Neutrophil (primary cell): ENCODE results near the gene NR3C2.

Experiments
- H3K27ac ChIP-seq: fragments of 200-600 bp; sonication (generic); 2 replicates; pipeline ENCODE4 v1.5.1; 2016; ENCODE audit warnings: mild to moderate bottlenecking, moderate library complexity
- H3K27me3 ChIP-seq: fragments of 200-600 bp; sonication (generic); 2 replicates; pipeline ENCODE4 v1.6.0; 2016; ENCODE audit warnings: mild to moderate bottlenecking
- H3K36me3 ChIP-seq: fragments of 200-600 bp; sonication (generic); 2 replicates; pipeline ENCODE4 v1.5.1; 2017
- H3K4me1 ChIP-seq, 2 experiments: fragments of 200-600 bp in 1 of 2; sonication (generic) in 1 of 2; 1 replicate in 1 of 2; 2 replicates in 1 of 2; pipeline versions ENCODE4 v1.5.1 to v1.6.1; 2013 to 2016; ENCODE audit warnings: low read depth in 1 of 2, low read length in 1 of 2, mild to moderate bottlenecking in 1 of 2, moderate library complexity in 1 of 2; ENCODE audit not compliant: control insufficient read depth in 1 of 2, insufficient read depth in 1 of 2
- H3K4me3 ChIP-seq, 2 experiments: fragments of 200-600 bp in 1 of 2; sonication (generic) in 1 of 2; 1 replicate in 1 of 2; 2 replicates in 1 of 2; pipeline ENCODE4 v1.5.1; 2013 to 2016; ENCODE audit warnings: low read depth in 1 of 2, low read length in 1 of 2, mild to moderate bottlenecking in 1 of 2, moderate library complexity in 1 of 2
- H3K9me3 ChIP-seq: fragments of 200-600 bp; sonication (generic); 2 replicates; pipeline ENCODE4 v1.5.1; 2016
- CTCF ChIP-seq: fragments of 200-600 bp; sonication (generic); IDR thresholded peaks from 2 replicates; pipeline ENCODE4 v1.5.1; 2016; ENCODE audit warnings: antibody characterized with exemption

NR3C2 gene

GRCh38 chr4:148288448-148288847, 153.8 kb downstream of the NR3C2 start:
- Histone ChIP-seq H3K4me1 (no peaks in the 10 kb centered on the region), H3K9me3 (no peaks in the 10 kb centered on the region), H3K4me3 (no peak overlapping the region), H3K36me3 (no peaks in the 10 kb centered on the region), H3K27ac (no peak overlapping the region), H3K27me3 (no peaks in the 10 kb centered on the region)
- TF ChIP-seq CTCF = no peak

- H3K4me1 ChIP-seq = no peaks in the 10 kb centered on the region
- no peak for TF ChIP-seq CTCF
- no peak overlapping the region for H3K27ac ChIP-seq
- no peak overlapping the region for H3K4me3 ChIP-seq
- H3K9me3 ChIP-seq = no peaks in the 10 kb centered on the region
- H3K36me3 ChIP-seq = no peaks in the 10 kb centered on the region
- no peaks in the 10 kb centered on the region for H3K27me3 ChIP-seq
These were observed 155.1 kb downstream of the NR3C2 start for GRCh38 chr4:148287111-148287510.

GRCh38 chr4:148286012-148286411, 156.2 kb downstream of the NR3C2 start:
- no peaks in the 10 kb centered on the region for H3K36me3 ChIP-seq
- no peak overlapping the region for H3K27ac ChIP-seq
- H3K9me3 ChIP-seq = no peaks in the 10 kb centered on the region
- no peak overlapping the region for H3K4me3 ChIP-seq
- no peaks in the 10 kb centered on the region for H3K27me3 ChIP-seq
- no peak for TF ChIP-seq CTCF
- no peaks in the 10 kb centered on the region for H3K4me1 ChIP-seq

GRCh38 chr4:148283665-148284064, 158.5 kb downstream of the NR3C2 start:
- Histone ChIP-seq H3K4me3 (no peak overlapping the region), H3K4me1 (no peaks in the 10 kb centered on the region), H3K27ac (no peak overlapping the region), H3K27me3 (no peaks in the 10 kb centered on the region), H3K36me3 (no peaks in the 10 kb centered on the region), H3K9me3 (no peaks in the 10 kb centered on the region)
- no peak for TF ChIP-seq CTCF

- Histone ChIP-seq H3K27me3 (no peaks in the 10 kb centered on the region), H3K4me1 (no peaks in the 10 kb centered on the region), H3K9me3 (no peaks in the 10 kb centered on the region), H3K27ac (no peak overlapping the region), H3K36me3 (no peaks in the 10 kb centered on the region), H3K4me3 (no peak overlapping the region)
- no peak for TF ChIP-seq CTCF
These were observed 163.9 kb downstream of the NR3C2 start for GRCh38 chr4:148278310-148278709.

- H3K4me3 ChIP-seq = no peak overlapping the region
- no peaks in the 10 kb centered on the region for H3K9me3 ChIP-seq
- no peak overlapping the region for H3K27ac ChIP-seq
- H3K36me3 ChIP-seq = no peaks in the 10 kb centered on the region
- H3K4me1 ChIP-seq = no peaks in the 10 kb centered on the region
- H3K27me3 ChIP-seq = no peaks in the 10 kb centered on the region
- TF ChIP-seq CTCF = no peak
These were observed 166.9 kb downstream of the NR3C2 start for GRCh38 chr4:148275266-148275665.
